ENCODE results near the gene FAH.

- TF ChIP-seq EP300 (IDR thresholded peaks at IDR 0.05) (no peak), CTCF (IDR thresholded peaks at IDR 0.05) (no peak), POLR2A (IDR thresholded peaks at IDR 0.05; ENCODE audit: low read depth) (no peak), POLR2AphosphoS5 (IDR thresholded peaks at IDR 0.05) (no peak)
Measured at GRCh38 chr15:80105595-80105994, 47.2 kb upstream of the FAH start.
